ELF-1 (cell line): Measurements from ENCODE around the gene ATF7IP2.
"Not testable (repeated sequence)": the region's sequence is repeated elsewhere in the genome, so short reads cannot be mapped to it uniquely, and the experiment has no call there.

Experiments
- DNase-seq: peaks from one replicate; pipeline ENCODE4 v3.0.0-alpha.2; 2016; ENCODE audit warnings: low read depth, low spot score

The ATF7IP2 gene

GRCh38 chr16:10376229-10376628, 9.6 kb upstream of the ATF7IP2 start:
- no peak for DNase-seq

DNA sequence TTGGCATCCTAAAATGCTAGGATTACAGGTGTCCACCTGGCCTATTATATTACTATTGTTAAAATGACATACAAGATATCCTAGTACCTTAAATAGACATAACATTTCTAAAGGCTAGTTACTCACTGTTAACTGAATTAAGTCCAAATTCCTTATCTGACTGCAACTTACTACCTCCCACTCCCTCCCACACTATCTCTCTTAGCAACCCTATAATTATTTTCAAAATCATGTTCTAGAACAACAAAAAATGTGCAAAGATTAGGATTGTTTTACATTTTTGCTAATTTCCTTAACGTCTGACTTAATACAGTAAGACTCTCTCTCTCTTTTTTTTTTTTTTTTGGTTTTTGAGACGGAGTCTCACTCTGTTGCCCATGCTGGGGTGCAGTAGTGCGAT, 2.2 kb upstream of the ATF7IP2 start:
- DNase-seq: no peak

GRCh38 chr16:10386517-10387100, 748 bp downstream of the ATF7IP2 start:
- DNase-seq: no peak

DNA sequence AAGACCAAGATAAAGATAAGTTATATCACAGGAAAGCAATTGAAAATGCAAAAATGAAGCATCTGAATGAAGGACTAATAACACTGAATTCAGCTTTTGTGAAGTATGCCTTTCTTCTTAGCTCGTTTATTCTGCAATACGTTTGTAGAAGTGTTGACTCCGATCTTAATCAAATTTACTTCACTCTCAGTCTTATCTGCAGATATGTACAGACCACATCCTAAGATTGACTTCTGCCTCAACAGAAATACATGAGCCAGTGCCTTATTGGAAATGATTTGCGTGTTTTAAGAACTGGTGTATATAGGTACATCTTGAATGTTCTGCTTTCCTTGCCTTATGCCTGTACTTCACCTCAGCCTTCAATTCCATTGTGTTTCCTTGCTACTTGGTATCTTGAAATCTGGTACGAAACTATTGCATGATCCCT, 1.3 kb downstream of the ATF7IP2 start:
- no peak for DNase-seq

- no peak for DNase-seq
Measured at GRCh38 chr16:10388988-10389387, 3.1 kb downstream of the ATF7IP2 start.

- no peak for DNase-seq
Measured at GRCh38 chr16:10390330-10390729, 4.5 kb downstream of the ATF7IP2 start.

GRCh38 chr16:10390867-10391266, 5.0 kb downstream of the ATF7IP2 start:
- no peak for DNase-seq

DNA sequence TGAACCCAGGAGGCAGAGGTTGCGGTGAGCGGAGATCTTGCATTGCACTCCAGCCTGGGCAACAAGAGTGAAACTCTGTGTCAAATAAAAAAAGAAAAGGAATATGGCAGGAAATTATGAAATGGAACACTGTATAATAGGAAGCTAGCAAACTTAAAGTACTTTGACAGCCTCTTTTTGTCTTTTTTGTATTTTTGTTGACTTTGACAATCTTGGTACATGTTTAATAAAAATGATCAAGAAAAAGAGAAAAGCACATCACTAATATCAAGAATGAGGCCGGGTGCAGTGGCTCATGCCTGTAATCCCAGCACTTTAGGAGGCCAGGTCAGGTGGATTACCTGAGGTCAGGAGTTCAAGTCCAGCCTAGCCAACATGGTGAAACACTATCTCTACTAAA, 5.5 kb downstream of the ATF7IP2 start:
- DNase-seq: no peak

DNA sequence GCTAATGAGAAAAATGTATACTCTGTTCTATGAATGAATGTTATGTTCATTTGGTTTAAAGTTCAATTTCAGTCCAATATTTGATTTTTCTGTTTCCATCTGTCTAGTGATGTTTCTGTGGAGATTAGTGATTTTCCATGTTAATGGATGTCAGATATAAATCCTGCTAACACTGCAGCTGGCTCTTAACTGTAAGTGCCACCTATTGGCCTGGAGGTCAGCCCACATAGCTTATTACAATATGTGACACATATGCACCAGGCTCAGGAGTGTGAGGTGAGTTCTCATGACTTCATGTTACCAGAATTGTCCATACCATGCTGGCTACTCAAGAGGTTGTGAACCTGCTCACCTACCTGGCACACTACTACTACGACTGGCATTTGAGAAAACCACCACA, 17.1 kb downstream of the ATF7IP2 start:
- DNase-seq: no peak

GRCh38 chr16:10405386-10405939, 19.6 kb downstream of the ATF7IP2 start:
- no peak for DNase-seq

DNA sequence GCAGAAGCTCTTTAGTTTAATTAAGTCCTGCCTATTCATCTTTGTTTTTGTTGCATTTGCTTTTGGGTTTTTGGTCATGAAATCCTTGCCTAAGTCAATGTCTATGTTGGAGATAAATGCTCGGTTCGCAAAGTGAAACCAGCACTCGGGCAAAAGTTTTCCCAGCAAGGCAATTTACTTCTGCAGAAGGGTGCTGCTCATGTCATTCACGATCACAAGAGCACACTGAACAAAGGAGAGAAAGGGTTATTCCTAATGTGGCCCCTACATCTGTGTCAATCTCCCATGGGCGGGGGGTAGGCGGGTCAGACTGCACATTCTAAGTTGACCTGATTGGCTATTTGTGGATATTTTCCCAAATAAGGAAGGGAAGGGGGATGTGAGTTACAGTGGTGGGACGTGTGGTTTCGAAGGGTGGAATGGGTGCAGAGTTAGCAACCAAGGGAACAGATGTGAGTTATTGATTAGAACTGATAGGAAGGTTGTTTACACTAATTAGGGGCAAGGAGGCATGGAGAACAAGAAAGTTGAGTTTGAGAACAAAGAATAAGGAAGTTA, 23.0 kb downstream of the ATF7IP2 start:
- no peak for DNase-seq

DNA sequence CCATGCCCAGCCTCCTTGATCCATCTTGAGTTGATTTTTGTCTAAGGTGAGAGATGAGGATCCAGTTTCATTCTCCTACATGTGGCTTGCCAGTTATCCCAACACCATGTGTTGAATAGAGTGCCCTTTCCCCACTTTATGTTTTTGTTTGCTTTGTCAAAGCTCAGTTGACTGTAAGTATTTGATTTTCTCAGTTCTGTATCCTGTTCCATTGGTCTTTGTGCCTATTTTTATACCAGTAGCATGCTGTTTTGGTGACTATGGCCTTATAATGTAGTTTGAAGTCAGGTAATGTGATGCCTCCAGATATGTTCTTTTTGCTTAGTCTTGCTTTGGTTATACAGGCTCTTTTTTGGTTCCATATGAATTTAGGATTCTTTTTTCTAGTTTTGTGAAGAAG, 23.9 kb downstream of the ATF7IP2 start:
- not testable (repeated sequence) for DNase-seq

- DNase-seq: no peak
Measured at GRCh38 chr16:10410469-10410868, 24.6 kb downstream of the ATF7IP2 start.

GRCh38 chr16:10412935-10413601, 27.2 kb downstream of the ATF7IP2 start:
- DNase-seq: no peak

DNA sequence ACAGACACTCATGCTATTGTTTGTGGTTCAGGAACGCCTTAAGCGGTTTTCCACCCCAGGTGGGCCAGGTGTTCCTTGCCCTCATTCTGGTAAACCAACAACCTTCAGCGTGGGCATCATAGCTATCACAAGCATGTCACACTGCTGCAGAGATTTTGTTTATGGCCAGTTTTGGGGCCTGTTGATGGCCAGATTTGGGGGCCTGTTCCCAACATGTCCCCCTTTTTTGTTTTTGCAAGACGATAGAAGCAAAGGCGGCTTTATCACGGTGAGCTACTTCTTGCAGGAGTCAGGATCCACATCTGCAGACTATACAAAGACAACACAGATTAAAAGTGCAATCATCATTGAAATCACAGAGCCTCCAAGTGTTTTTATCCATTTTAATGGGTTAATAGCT, 32.3 kb downstream of the ATF7IP2 start:
- DNase-seq: not testable (repeated sequence)

DNA sequence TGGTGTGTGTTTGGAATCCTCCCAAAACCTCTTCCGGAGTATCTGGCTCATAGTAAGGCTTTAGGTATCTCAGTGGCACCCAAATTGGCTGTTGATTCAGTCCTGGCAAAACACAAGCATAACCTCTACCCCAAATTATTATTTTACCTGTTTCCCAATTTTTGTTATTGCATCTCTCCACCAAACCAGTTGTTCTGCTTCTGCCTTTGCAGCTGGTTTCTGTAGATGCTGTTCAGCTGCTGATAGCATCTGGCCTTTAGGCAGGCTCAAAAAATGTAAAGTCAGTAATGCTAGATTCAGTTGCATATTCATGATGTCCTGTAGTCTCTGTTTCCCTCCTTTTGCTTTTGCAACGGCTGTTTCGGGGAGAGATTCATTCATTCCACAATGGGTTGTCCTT, 33.8 kb downstream of the ATF7IP2 start:
- DNase-seq: no peak

DNA sequence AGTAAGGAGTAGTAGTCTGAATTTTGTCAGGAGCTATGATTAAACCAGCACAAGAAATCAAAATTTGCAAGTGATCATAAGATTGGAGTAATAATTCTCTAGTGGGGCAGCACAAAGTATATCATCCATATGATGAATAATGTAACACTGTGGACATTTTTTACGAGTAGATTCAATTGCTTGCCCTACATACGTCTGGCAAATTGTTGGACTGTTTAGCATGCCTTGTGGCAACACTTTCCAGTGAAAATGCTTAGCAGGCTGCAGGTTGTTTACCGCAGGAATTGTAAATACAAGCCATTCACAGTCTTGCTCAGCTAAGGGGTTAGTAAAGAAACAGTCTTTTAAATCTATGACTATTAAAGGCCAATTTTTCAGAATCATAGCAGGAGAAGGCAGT, 35.7 kb downstream of the ATF7IP2 start:
- DNase-seq: no peak

GRCh38 chr16:10428433-10429168, 42.7 kb downstream of the ATF7IP2 start:
- DNase-seq: no peak

GRCh38 chr16:10429299-10429969, 43.6 kb downstream of the ATF7IP2 start:
- DNase-seq: not testable (repeated sequence)

GRCh38 chr16:10441726-10442125, 55.9 kb downstream of the ATF7IP2 start:
- DNase-seq: no peak

- DNase-seq: no peak
Measured at GRCh38 chr16:10447289-10447688, 61.4 kb downstream of the ATF7IP2 start.
